ENCODE results near the gene FASLG. TPM values are rescaled to one million over a fixed set of nuclear protein-coding genes. Genes with fewer than 3 reads are reported as not detected.

Gene FASLG
- total RNA-seq, 1 donor from 2014 or later: 22.5 TPM

DNA sequence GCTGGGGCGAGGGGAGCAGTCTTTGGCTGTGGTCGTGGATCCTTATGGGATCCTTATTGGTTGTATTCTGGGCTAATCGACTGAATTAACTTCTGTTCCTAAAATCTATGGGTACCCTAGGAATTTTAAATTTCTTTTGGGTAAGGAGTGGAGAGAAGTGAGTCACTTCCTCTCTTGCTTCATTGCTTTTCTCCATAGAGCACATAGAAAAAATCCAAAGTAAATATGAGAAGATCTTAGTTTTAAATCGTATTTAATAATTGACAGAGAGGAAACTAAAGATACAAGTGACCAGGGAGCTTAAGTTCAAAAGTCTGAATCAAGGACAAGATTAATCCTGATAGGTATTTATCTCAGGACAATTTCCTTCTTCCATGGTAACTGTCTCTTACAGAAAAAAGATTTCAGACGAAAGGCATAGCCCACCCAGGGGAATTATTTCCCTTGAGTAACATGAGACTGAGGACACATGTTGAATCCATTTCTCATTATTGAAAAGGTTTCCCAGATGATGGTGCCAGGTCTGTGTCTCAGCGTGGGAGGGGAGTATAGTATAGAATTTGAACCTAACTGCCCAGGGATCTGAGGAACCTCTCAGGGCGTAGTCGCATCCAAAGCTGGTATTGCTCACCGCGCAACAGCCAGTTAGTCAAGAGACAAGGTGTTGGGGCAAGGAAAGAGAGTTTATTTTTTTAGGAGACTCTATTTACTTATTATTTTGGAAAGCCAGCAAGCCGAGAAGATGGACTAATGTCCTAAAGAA lies 28.7 kb upstream of the FASLG start:
- intact Hi-C loops (cut with micrococcal nuclease): no loop called here
- no peak for DNase-seq (ENCODE audit: low spot score)
- H3K4me1 Mint-ChIP-seq (ENCODE audit: low read depth): peaks cover 40% of the 10 kb centered on the region
- no peak overlapping the region for H3K4me3 Mint-ChIP-seq (ENCODE audit: low read depth)
- H3K27me3 Mint-ChIP-seq (ENCODE audit: low read depth): peaks cover 5% of the 10 kb centered on the region
- no peaks in the 10 kb centered on the region for H3K9me3 Mint-ChIP-seq
- no peak overlapping the region for H3K27ac Mint-ChIP-seq
- H3K36me3 Mint-ChIP-seq (ENCODE audit: low read depth): no peaks in the 10 kb centered on the region

DNA sequence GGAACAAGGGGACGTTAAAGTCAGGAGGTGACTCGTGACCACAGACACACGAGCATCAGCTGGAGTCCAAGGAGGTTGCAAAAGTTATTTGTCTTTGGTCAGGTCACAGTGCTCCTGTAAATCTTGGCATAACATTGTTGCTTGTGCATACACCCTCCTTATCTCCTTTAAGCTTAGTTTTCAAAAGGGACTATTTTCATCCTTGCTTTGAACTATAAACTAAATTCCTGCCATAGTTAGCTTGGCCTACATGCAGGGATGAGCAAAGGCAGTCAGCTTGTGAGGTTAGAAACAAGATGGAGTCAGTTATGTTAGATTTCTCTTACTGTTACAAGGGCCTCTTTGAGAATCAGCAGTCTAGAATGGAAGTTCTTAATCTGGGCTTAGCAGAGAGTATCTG lies 28.0 kb upstream of the FASLG start:
- H3K4me1 Mint-ChIP-seq (ENCODE audit: low read depth): peaks cover 40% of the 10 kb centered on the region
- intact Hi-C loops (cut with micrococcal nuclease): no loop called here
- no peak overlapping the region for H3K27ac Mint-ChIP-seq

DNA sequence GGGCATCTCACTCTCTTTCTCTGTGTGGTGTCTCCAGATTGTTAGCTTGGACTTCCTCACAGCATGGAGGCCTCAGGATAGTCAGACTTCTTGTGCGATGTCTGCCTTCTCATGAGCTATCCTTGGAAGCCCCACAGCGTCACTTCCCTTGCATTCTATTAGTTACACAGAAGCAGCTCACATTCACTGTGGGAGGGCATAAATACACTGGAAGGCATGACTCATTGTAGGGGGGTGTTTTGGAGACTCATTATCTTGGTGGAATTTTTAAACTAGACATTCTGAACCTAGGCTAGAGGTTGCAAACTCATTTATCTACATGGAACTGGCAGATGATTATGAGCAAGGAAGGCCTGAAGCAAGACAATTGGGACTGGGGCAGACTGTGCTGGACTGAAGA lies 21.4 kb upstream of the FASLG start:
- Mint-ChIP-seq H3K4me3 (ENCODE audit: low read depth) (no peak overlapping the region), H3K4me1 (ENCODE audit: low read depth) (peaks cover 59% of the 10 kb centered on the region), H3K27ac (peak overlapping the region; percentile 98), H3K36me3 (ENCODE audit: low read depth) (peaks cover 10% of the 10 kb centered on the region), H3K9me3 (peaks cover 16% of the 10 kb centered on the region), H3K27me3 (ENCODE audit: low read depth) (peaks cover 5% of the 10 kb centered on the region)
- no peak for DNase-seq (ENCODE audit: low spot score)
- intact Hi-C loops (cut with micrococcal nuclease): loop anchor here (1.0 kb wide), 1 partner anchor 279 kb away; no protein-coding TSS in a partner anchor

More for the DNA sequence above, 28.0 kb upstream of the FASLG start:
- Mint-ChIP-seq H3K9me3 (no peaks in the 10 kb centered on the region), H3K4me3 (ENCODE audit: low read depth) (no peak overlapping the region), H3K27me3 (ENCODE audit: low read depth) (peaks cover 4% of the 10 kb centered on the region), H3K36me3 (ENCODE audit: low read depth) (no peaks in the 10 kb centered on the region)
- no peak for DNase-seq (ENCODE audit: low spot score)

DNA sequence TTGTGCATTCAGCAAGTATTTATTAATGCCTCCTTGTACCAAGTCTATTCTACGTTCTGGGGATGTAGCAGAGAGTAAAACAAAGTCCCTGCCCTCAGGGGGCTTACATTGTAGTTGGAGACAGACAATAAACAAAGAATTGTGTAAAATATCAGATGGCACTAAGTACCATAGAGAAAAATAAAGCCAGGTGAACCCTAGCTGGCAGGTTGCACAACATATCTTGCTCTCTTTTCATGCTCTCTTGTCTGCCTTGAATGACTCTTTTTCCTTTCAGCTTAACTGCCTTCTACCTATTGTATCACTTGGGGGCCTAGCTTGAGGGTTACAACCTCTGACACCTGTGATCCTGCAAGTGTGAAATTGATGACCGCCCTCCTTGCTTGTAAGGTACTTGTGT lies 20.7 kb upstream of the FASLG start:
- H3K36me3 Mint-ChIP-seq (ENCODE audit: low read depth): peaks cover 10% of the 10 kb centered on the region
- peaks cover 16% of the 10 kb centered on the region for H3K9me3 Mint-ChIP-seq
- intact Hi-C loops (cut with micrococcal nuclease): loop anchor here (2.0 kb wide), 1 partner anchor 181 kb away; no protein-coding TSS in a partner anchor
- H3K27me3 Mint-ChIP-seq (ENCODE audit: low read depth): peaks cover 5% of the 10 kb centered on the region
- peaks cover 65% of the 10 kb centered on the region for H3K4me1 Mint-ChIP-seq (ENCODE audit: low read depth)
- no peak for DNase-seq (ENCODE audit: low spot score)
- H3K4me3 Mint-ChIP-seq (ENCODE audit: low read depth): peak overlapping the region; percentile 47
- peak overlapping the region; percentile 98 for H3K27ac Mint-ChIP-seq

DNA sequence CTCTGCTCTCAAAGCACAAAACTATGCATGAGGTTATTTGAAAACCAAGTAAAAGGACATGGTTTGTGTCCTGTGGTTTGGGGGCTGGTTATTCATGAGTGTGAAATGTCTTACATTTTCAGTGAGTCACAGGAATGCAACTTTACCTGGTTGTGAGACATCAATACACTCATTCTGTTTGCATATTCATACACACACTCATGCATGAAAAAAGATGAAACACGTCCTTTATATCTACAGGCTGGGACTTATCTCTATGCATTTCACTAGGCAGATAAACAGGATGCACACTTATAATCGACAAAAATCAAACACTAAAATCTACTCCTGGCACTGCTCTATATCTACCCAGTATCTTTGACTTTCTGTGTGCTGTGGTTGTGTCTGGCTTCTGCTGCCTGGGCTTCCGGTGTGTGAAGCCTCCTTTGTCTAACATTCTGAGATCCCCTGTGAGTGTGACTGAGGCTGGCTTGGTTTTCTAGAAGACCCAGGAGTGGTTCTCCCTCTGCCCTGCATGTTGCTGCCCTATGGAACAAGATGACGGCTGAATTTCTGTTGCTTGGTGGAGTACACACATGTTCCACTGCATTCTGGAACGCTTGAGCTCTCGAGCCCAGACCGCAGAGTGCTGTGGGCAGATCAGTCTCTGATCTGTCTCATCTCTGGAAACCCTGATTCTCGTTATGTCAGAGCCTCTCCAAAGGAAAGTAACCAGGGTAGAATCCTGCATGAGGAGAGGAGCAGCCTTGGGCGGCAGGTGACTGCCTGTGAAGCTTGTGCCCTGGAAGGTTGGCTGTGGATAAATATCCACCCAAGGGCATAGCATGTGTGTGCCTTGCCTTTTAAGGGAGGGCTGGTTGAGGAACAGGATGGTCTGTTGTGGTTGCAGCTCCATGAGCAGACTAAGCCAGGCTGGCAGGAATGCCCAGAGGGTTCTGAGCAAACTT lies 19.7 kb upstream of the FASLG start:
- peak; percentile 76 for DNase-seq (ENCODE audit: low spot score)
- H3K4me3 Mint-ChIP-seq (ENCODE audit: low read depth): peak overlapping the region; percentile 47
- H3K9me3 Mint-ChIP-seq: peaks cover 16% of the 10 kb centered on the region
- peak overlapping the region; percentile 98 for H3K27ac Mint-ChIP-seq
- peaks cover 5% of the 10 kb centered on the region for H3K27me3 Mint-ChIP-seq (ENCODE audit: low read depth)
- intact Hi-C loops (cut with micrococcal nuclease): loop anchor here (1.0 to 2.0 kb wide), 11 partner anchors 8 to 366 kb away; no protein-coding TSS in a partner anchor
- H3K36me3 Mint-ChIP-seq (ENCODE audit: low read depth): peaks cover 10% of the 10 kb centered on the region
- peaks cover 74% of the 10 kb centered on the region for H3K4me1 Mint-ChIP-seq (ENCODE audit: low read depth)

DNA sequence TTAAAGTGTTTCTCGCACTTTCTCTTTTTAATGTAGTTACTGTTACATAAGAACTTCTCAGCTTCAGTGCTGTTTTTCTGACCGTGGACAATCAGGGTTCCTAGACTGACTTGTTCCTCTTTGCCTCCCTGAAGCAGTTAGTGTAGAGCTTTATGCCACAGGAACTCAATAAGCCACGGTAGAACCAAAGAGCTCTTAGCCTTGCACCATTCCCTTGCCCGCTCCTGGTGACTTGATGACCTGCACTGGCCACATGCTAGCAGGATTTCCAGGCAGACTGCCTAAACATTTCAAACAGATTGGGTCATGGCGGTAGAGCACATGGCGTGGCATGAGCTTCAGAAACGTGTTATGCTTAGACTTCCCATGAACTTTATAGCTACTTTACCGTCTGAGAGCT lies 18.8 kb upstream of the FASLG start:
- no peak for DNase-seq (ENCODE audit: low spot score)
- Mint-ChIP-seq H3K9me3 (peaks cover 16% of the 10 kb centered on the region), H3K4me1 (ENCODE audit: low read depth) (peaks cover 83% of the 10 kb centered on the region), H3K27me3 (ENCODE audit: low read depth) (peaks cover 7% of the 10 kb centered on the region), H3K4me3 (ENCODE audit: low read depth) (peak overlapping the region; percentile 34), H3K36me3 (ENCODE audit: low read depth) (peaks cover 10% of the 10 kb centered on the region), H3K27ac (peak overlapping the region; percentile 76)
- intact Hi-C loops (cut with micrococcal nuclease): loop anchor here (10.0 kb wide), 2 partner anchors 245 to 565 kb away; partner anchors contain the start of gene TNFSF4

DNA sequence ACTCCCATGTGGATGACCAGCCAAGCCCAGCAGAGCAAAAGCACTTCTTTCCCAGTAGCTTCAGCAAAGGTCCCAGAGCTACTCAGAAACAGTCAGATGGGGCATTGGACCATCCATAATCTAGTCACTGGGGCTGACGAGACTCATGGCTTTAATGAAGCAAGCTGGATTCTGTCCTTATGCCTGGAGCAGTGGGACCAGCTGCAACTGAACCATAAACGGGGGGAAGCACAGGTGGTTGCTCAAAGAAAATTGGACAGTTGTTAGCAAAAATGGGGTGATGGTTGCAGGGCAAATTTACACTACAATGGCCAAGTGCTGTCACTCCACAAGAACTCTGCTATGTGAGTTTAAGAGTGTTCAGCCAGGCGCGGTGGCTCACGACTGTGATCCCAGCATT lies 17.4 kb upstream of the FASLG start:
- Mint-ChIP-seq H3K36me3 (ENCODE audit: low read depth) (peaks cover 10% of the 10 kb centered on the region), H3K4me1 (ENCODE audit: low read depth) (peaks cover 93% of the 10 kb centered on the region), H3K27me3 (ENCODE audit: low read depth) (peaks cover 8% of the 10 kb centered on the region), H3K27ac (peak overlapping the region; percentile 2), H3K4me3 (ENCODE audit: low read depth) (no peak overlapping the region), H3K9me3 (peaks cover 13% of the 10 kb centered on the region)
- DNase-seq (ENCODE audit: low spot score): no peak
- intact Hi-C loops (cut with micrococcal nuclease): loop anchor here (10.0 kb wide), 2 partner anchors 243 to 563 kb away; partner anchors contain the start of gene TNFSF4

DNA sequence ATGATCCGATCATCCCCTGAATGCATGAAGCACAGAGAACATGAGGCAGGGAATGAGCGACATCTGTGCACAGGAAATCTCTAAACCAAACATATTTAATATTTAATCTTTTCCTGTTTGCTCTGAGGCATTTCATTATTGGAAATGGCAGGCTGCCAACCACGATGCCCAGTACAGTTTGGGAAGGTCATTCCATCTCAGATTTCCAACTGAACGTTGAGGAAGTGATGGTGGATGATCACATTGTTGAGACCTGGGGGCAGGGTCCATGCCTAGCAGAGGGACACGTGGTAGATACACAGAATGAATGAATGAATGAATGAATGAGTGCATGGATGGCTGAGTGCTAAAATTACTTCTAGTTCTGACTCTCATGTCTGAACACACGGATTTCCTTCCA lies 15.9 kb upstream of the FASLG start:
- Mint-ChIP-seq H3K4me3 (ENCODE audit: low read depth) (no peak overlapping the region), H3K27ac (peak overlapping the region; percentile 16), H3K36me3 (ENCODE audit: low read depth) (no peaks in the 10 kb centered on the region), H3K4me1 (ENCODE audit: low read depth) (peaks cover 93% of the 10 kb centered on the region), H3K9me3 (no peaks in the 10 kb centered on the region), H3K27me3 (ENCODE audit: low read depth) (peaks cover 8% of the 10 kb centered on the region)
- intact Hi-C loops (cut with micrococcal nuclease): loop anchor here (10.0 kb wide), 2 partner anchors 242 to 562 kb away; partner anchors contain the start of gene TNFSF4
- no peak for DNase-seq (ENCODE audit: low spot score)

DNA sequence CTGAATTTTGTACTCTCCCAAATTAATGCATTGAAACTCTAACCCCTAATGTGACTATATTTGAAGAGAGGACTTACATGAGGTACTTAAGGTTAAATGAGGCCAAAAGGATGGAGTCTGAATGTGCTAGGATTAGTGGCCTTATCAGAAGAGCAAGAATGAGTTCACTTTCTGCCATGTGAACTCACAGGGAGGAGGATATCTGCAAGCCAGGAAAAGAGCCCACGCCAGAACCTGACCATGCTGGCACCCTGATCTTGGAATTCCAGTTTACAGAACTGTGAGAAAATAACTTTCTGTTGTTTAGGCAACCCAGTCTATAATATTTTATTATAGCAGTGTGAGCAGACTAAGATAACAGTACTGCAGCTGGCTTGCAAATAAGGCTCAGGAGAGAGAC lies 12.2 kb upstream of the FASLG start:
- H3K27me3 Mint-ChIP-seq (ENCODE audit: low read depth): peaks cover 5% of the 10 kb centered on the region
- intact Hi-C loops (cut with micrococcal nuclease): loop anchor here (1.0 to 10.0 kb wide), 4 partner anchors 7 to 558 kb away; partner anchors contain the start of gene TNFSF4
- no peak for DNase-seq (ENCODE audit: low spot score)
- H3K27ac Mint-ChIP-seq: peak overlapping the region; percentile 40
- no peaks in the 10 kb centered on the region for H3K36me3 Mint-ChIP-seq (ENCODE audit: low read depth)
- H3K4me3 Mint-ChIP-seq (ENCODE audit: low read depth): no peak overlapping the region
- H3K9me3 Mint-ChIP-seq: no peaks in the 10 kb centered on the region
- peaks cover 69% of the 10 kb centered on the region for H3K4me1 Mint-ChIP-seq (ENCODE audit: low read depth)

DNA sequence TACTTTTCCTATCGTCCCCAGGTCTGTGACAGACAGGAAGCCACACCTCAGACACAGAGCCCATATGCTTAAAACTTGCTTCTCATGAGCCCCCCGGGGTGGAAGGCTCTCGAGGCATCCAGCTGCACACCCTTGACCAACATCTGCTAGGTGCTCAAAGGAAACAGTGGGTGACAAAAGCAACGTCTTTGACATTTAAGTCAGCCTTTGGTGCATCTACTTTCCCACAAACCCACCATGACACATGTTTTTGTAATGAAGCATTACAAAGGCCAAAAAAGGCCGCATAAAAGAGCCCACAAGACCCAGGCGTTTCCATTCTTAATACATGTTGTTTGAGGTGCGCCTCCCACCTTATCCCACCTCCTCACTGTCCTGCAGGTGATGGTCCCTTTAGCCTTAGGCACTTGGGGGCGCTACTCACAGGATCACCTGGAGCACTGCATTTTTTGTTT lies 11.8 kb upstream of the FASLG start:
- intact Hi-C loops (cut with micrococcal nuclease): loop anchor here (1.0 to 10.0 kb wide), 4 partner anchors 8 to 558 kb away; partner anchors contain the start of gene TNFSF4
- peak overlapping the region; percentile 68 for H3K27ac Mint-ChIP-seq
- no peak for DNase-seq (ENCODE audit: low spot score)

DNA sequence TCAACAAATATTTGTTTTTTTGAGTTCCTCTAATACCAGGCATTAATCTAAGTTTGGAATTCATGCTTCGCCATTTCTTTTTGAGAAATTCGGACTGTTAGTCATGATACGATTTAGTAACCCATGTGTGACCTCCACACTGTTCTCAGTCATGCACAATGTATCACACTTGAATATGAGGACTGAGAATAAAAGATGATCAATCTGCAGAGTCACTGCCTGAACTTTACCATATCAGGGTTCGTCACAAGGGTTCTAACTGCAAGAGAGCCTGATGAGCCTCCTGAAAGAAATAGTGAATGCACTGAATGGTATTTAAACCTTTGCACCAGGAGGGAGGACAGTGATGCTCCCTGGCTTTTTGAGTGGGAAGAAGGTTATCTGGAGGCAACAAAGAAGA lies 10.9 kb upstream of the FASLG start:
- H3K27ac Mint-ChIP-seq: peak overlapping the region; percentile 13
- intact Hi-C loops (cut with micrococcal nuclease): loop anchor here (1.0 to 10.0 kb wide), 4 partner anchors 9 to 557 kb away; partner anchors contain the start of gene TNFSF4
- peaks cover 4% of the 10 kb centered on the region for H3K27me3 Mint-ChIP-seq (ENCODE audit: low read depth)
- H3K9me3 Mint-ChIP-seq: no peaks in the 10 kb centered on the region
- no peak for DNase-seq (ENCODE audit: low spot score)
- no peaks in the 10 kb centered on the region for H3K36me3 Mint-ChIP-seq (ENCODE audit: low read depth)
- no peak overlapping the region for H3K4me3 Mint-ChIP-seq (ENCODE audit: low read depth)
- peaks cover 58% of the 10 kb centered on the region for H3K4me1 Mint-ChIP-seq (ENCODE audit: low read depth)

More for the DNA sequence above, 11.8 kb upstream of the FASLG start:
- H3K36me3 Mint-ChIP-seq (ENCODE audit: low read depth): no peaks in the 10 kb centered on the region
- H3K4me3 Mint-ChIP-seq (ENCODE audit: low read depth): no peak overlapping the region
- H3K27me3 Mint-ChIP-seq (ENCODE audit: low read depth): peaks cover 4% of the 10 kb centered on the region
- H3K4me1 Mint-ChIP-seq (ENCODE audit: low read depth): peaks cover 66% of the 10 kb centered on the region
- no peaks in the 10 kb centered on the region for H3K9me3 Mint-ChIP-seq

DNA sequence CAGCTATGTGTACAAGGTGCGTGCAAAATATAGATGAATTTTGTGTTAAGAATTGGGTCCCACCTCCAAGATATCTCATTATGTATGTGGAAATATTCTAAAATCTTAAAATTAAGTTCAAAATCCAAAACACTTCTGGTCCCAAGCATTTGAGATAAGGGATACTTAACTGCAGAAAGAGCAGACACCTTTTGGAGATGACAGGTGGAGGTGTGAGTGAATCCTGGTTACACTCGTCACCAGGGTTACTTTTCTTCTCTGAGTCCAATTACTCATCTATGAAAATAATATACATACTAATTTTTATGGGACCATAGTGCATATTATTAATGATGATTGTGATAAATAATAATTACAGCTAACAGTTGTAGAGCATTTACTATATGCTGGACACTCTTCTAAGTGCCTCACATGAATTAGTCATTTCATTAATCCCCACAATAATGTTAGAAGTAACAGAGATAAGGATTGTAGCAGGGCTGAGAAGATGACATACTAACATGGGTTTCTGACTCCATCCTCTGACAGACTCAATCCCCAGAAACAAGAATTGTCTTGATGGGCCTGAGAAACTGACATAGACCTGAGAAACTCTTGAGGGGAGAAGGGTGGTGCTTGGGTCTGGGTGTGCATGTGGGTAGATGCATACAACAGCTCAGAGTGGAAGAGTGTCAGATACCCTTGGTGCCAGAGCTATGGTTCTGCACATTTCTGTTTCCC lies 8.3 kb upstream of the FASLG start:
- Mint-ChIP-seq H3K27ac (no peak overlapping the region), H3K27me3 (ENCODE audit: low read depth) (peaks cover 1% of the 10 kb centered on the region), H3K36me3 (ENCODE audit: low read depth) (no peaks in the 10 kb centered on the region), H3K4me1 (ENCODE audit: low read depth) (peaks cover 51% of the 10 kb centered on the region), H3K4me3 (ENCODE audit: low read depth) (no peak overlapping the region), H3K9me3 (no peaks in the 10 kb centered on the region)
- DNase-seq (ENCODE audit: low spot score): no peak
- intact Hi-C loops (cut with micrococcal nuclease): no loop called here

Data from activated T-helper 2 cell treated with anti-CD3 and anti-CD28 coated beads, Interferon-gamma antibody, Interleukin-2, Interleukin-4, amounts not matched to agents 10 μg/mL and 5 μg/mL and 100 μg/mL, durations not matched to agents 14 hours and 24 hours and 36 hours (primary cell).